ENCODE results near the gene EXOC8. TPM values are rescaled to one million over a fixed set of nuclear protein-coding genes. Genes with fewer than 3 reads are reported as not detected.

Gene EXOC8
- polyA plus RNA-seq, 1 donor from 2014 or later = 4.0 TPM

- no peaks in the 10 kb centered on the region for H3K27me3 Mint-ChIP-seq
- no peaks in the 10 kb centered on the region for H3K36me3 Mint-ChIP-seq
- H3K4me3 Mint-ChIP-seq = no peak overlapping the region
- H3K9me3 Mint-ChIP-seq = no peaks in the 10 kb centered on the region
- H3K27ac Mint-ChIP-seq = no peak overlapping the region
- H3K4me1 Mint-ChIP-seq = peaks cover 0 to 3% (median 0%) of the 10 kb centered on the region in 3 donors
Measured at GRCh38 chr1:231313661-231314060, 24.0 kb downstream of the EXOC8 start.

GRCh38 chr1:231312432-231312788 lies 25.2 kb downstream of the EXOC8 start:
- H3K4me3 Mint-ChIP-seq = no peak overlapping the region
- peaks cover 0 to 3% (median 0%) of the 10 kb centered on the region in 3 donors for H3K4me1 Mint-ChIP-seq
- peaks cover 3% of the 10 kb centered on the region for H3K36me3 Mint-ChIP-seq
- H3K9me3 Mint-ChIP-seq = no peaks in the 10 kb centered on the region
- H3K27me3 Mint-ChIP-seq = no peaks in the 10 kb centered on the region
- no peak overlapping the region for H3K27ac Mint-ChIP-seq

DNA sequence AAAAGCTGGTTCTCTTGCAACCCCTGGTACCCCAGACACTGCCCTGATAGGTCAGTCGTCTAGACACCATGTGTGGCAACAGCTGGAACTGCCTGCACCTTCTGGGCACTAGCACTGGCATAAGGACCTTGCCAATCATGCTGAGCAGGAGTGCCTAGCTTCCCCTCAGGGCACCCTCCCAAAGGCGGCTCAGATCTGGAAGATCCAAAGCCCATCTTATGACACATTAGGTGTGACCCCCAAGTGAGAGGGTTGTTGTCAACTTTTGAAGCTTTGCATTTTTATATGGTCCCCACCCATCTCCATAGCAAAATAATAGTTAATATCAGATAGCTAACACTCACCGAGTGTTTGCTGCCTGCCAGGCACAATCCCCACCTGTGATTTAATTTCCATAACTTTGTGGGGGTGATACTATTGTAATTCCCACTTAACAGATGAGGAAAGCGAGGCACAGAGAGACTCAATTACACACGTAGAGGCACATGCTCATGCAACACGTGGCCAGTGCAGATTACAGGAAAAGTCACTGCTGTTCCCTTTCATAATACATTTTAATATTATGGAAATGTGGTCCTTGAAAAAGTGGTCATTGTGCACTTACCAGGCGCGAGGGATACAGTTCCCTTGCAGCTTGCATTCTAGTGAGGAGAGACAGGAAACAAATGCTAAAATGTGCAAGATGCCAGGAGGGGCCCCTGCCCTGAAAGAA lies 25.8 kb downstream of the EXOC8 start:
- H3K4me1 Mint-ChIP-seq = peaks cover 0 to 3% (median 0%) of the 10 kb centered on the region in 3 donors
- no peak overlapping the region for H3K27ac Mint-ChIP-seq
- no peak overlapping the region for H3K4me3 Mint-ChIP-seq
- H3K27me3 Mint-ChIP-seq = no peaks in the 10 kb centered on the region
- no peaks in the 10 kb centered on the region for H3K9me3 Mint-ChIP-seq
- H3K36me3 Mint-ChIP-seq = peaks cover 3% of the 10 kb centered on the region

DNA sequence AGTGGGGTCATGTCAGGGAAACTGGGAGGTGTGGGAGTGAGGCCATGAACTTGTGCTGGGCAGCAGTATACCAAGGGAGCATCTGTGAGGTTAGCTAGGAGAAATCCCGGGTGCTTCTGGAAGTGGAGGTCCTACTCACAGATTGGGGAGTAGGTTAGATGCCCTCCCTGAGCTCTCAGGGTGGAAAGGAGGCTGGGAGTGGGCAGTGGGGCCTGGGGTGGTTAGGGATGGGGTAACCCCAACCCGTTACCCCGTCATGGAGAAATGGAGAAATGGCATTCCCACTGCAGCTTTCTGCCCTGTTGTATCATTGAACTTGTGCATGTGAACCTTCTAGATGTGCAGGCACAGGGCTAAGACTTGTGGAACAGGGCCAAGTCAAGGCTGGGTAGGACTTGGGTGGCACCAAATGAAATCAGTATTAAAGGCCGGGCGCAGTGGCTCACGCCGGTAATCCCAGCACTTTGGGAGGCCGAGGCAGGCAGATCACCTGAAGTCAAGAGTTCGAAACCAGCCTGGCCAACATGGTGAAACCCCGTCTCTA lies 27.2 kb downstream of the EXOC8 start:
- no peaks in the 10 kb centered on the region for H3K4me1 Mint-ChIP-seq
- no peak overlapping the region for H3K27ac Mint-ChIP-seq
- H3K4me3 Mint-ChIP-seq = no peak overlapping the region
- H3K9me3 Mint-ChIP-seq = no peaks in the 10 kb centered on the region
- H3K27me3 Mint-ChIP-seq = no peaks in the 10 kb centered on the region
- H3K36me3 Mint-ChIP-seq = peaks cover 3% of the 10 kb centered on the region

- Mint-ChIP-seq H3K27ac (no peak overlapping the region), H3K27me3 (no peaks in the 10 kb centered on the region), H3K9me3 (no peaks in the 10 kb centered on the region), H3K4me3 (no peak overlapping the region), H3K4me1 (no peaks in the 10 kb centered on the region), H3K36me3 (peaks cover 2% of the 10 kb centered on the region)
Measured at GRCh38 chr1:231301990-231302389, 35.7 kb downstream of the EXOC8 start.

- no peaks in the 10 kb centered on the region for H3K4me1 Mint-ChIP-seq
- H3K36me3 Mint-ChIP-seq = peaks cover 5% of the 10 kb centered on the region
- H3K27ac Mint-ChIP-seq = no peak overlapping the region
- H3K9me3 Mint-ChIP-seq = no peaks in the 10 kb centered on the region
- no peak overlapping the region for H3K4me3 Mint-ChIP-seq
- H3K27me3 Mint-ChIP-seq = no peaks in the 10 kb centered on the region
Measured at GRCh38 chr1:231295938-231296337, 41.7 kb downstream of the EXOC8 start.

DNA sequence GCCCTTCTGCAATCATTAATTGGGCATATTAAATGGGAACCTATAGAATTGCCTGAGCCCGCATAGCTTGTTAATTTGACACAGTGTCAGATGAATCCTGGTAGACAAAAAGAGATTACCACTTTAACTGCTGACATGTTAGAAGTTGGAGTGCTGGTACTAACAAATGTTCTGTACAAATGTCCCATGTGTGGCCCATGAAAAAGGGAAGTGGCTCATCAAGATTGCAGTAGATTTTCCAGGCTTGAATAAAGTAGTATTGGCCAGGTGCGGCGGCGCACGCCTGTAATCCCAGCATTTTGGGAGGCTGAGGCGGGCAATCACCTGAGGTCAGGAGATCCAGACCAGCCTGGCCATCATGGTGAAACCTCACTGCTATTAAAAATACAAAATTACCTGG lies 51.0 kb downstream of the EXOC8 start:
- Mint-ChIP-seq H3K27ac (no peak overlapping the region), H3K9me3 (no peaks in the 10 kb centered on the region), H3K36me3 (peaks cover 8% of the 10 kb centered on the region), H3K4me3 (no peak overlapping the region), H3K4me1 (peaks cover 0 to 6% (median 0%) of the 10 kb centered on the region in 3 donors), H3K27me3 (no peaks in the 10 kb centered on the region)

- Mint-ChIP-seq H3K36me3 (peaks cover 6% of the 10 kb centered on the region), H3K4me1 (peaks cover 0 to 6% (median 0%) of the 10 kb centered on the region in 3 donors), H3K27me3 (no peaks in the 10 kb centered on the region), H3K9me3 (no peaks in the 10 kb centered on the region), H3K27ac (no peak overlapping the region), H3K4me3 (no peak overlapping the region)
Measured at GRCh38 chr1:231284441-231284840, 53.2 kb downstream of the EXOC8 start.

Other genes with a start within 250 kb of the EXOC8 start
- not detected for gene TRIM67, start 175.8 kb downstream of the EXOC8 start, polyA plus RNA-seq
- 40.1 TPM for gene GNPAT, start 96.6 kb downstream of the EXOC8 start, polyA plus RNA-seq
- gene SPRTN, start 441 bp upstream of the EXOC8 start, polyA plus RNA-seq = 17.1 TPM
- gene EGLN1, start 84.4 kb upstream of the EXOC8 start, polyA plus RNA-seq = 32.8 TPM
- gene TSNAX, start 190.8 kb upstream of the EXOC8 start, polyA plus RNA-seq = 78.9 TPM

Measured in IgD-negative memory B cell (primary cell).